ENCODE data around the gene RGS7BP.

DNA sequence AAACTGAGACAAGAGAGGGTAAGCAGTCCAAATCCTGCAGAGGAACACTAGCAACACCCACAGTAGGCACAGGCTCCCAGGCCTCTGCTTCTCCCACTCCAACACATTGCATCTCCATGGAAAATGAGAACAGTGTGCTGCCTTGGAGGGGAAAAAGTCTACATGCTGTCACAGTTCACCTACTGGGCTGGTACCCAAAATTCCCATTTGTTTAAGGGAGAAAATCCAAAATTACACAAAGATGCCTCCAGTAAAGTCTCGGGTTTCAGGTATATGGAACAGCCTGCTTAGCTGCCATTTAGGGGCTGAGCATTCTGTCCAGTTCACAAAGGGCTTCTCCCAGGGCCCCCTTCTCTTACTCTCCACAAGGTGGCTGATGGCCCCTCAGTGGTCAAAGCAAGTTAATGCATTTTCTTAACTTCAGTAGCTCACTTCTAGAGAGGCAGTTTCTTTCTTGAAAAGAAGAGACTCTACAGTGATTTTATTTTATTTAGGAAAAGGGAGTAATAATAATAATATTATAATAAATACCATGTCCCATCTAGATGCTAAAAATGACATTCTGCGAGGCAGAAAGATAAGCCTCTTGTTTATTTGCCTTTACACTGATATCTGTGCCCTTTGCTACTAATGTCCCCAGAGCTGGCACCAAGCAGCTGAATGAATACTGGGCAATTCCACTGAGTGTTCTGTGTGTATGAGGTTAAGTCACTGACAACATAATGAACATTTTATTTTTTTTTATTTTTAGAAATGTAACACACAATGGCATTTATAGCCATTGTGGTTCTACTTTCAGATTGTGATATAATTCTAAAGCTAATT is 89.4 kb downstream of the RGS7BP start:
- TF ChIP-seq EGR1 (IDR thresholded peaks at IDR 0.05) (no peak), CREB1 (IDR thresholded peaks at IDR 0.05; ENCODE audit: low read depth) (no peak), EP300 (IDR thresholded peaks at IDR 0.05; ENCODE audit: borderline replicate concordance) (no peak), CEBPB (IDR thresholded peaks at IDR 0.05) (no peak), RAD21 (IDR thresholded peaks at IDR 0.05; ENCODE audit: low read depth) (peak; percentile 24; the same call in 1 of the 2 replicates), NFIC (IDR thresholded peaks at IDR 0.05) (no peak), TAF1 (IDR thresholded peaks at IDR 0.05; ENCODE audit: low read depth) (no peak), FOXM1 (IDR thresholded peaks at IDR 0.05; ENCODE audit: borderline replicate concordance, low read depth) (no peak), ZBTB7A (IDR thresholded peaks at IDR 0.05; ENCODE audit: low read depth) (no peak), YY1 (IDR thresholded peaks at IDR 0.05; ENCODE audit: low read depth) (no peak)
- TF ChIP-seq, protein P1, sequence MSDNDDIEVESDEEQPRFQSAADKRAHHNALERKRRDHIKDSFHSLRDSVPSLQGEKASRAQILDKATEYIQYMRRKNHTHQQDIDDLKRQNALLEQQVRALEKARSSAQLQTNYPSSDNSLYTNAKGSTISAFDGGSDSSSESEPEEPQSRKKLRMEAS (IDR thresholded peaks at IDR 0.05), result no peak
- TF ChIP-seq, protein P2, sequence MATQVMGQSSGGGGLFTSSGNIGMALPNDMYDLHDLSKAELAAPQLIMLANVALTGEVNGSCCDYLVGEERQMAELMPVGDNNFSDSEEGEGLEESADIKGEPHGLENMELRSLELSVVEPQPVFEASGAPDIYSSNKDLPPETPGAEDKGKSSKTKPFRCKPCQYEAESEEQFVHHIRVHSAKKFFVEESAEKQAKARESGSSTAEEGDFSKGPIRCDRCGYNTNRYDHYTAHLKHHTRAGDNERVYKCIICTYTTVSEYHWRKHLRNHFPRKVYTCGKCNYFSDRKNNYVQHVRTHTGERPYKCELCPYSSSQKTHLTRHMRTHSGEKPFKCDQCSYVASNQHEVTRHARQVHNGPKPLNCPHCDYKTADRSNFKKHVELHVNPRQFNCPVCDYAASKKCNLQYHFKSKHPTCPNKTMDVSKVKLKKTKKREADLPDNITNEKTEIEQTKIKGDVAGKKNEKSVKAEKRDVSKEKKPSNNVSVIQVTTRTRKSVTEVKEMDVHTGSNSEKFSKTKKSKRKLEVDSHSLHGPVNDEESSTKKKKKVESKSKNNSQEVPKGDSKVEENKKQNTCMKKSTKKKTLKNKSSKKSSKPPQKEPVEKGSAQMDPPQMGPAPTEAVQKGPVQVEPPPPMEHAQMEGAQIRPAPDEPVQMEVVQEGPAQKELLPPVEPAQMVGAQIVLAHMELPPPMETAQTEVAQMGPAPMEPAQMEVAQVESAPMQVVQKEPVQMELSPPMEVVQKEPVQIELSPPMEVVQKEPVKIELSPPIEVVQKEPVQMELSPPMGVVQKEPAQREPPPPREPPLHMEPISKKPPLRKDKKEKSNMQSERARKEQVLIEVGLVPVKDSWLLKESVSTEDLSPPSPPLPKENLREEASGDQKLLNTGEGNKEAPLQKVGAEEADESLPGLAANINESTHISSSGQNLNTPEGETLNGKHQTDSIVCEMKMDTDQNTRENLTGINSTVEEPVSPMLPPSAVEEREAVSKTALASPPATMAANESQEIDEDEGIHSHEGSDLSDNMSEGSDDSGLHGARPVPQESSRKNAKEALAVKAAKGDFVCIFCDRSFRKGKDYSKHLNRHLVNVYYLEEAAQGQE (IDR thresholded peaks at IDR 0.05; ENCODE audit: low read depth), result no peak
- TF ChIP-seq, protein P3, sequence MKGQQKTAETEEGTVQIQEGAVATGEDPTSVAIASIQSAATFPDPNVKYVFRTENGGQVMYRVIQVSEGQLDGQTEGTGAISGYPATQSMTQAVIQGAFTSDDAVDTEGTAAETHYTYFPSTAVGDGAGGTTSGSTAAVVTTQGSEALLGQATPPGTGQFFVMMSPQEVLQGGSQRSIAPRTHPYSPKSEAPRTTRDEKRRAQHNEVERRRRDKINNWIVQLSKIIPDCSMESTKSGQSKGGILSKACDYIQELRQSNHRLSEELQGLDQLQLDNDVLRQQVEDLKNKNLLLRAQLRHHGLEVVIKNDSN (IDR thresholded peaks at IDR 0.05), result no peak

Data from Ishikawa (cell line).